Activated CD4-positive, alpha-beta T cell treated with anti-CD3 and anti-CD28 coated beads for 48 hours (primary cell): ENCODE results near the gene PAK6.

Source experiments
- DNase-seq: peaks from one replicate; pipeline ENCODE4 v3.0.0-alpha.2; 2020

Gene PAK6

DNA sequence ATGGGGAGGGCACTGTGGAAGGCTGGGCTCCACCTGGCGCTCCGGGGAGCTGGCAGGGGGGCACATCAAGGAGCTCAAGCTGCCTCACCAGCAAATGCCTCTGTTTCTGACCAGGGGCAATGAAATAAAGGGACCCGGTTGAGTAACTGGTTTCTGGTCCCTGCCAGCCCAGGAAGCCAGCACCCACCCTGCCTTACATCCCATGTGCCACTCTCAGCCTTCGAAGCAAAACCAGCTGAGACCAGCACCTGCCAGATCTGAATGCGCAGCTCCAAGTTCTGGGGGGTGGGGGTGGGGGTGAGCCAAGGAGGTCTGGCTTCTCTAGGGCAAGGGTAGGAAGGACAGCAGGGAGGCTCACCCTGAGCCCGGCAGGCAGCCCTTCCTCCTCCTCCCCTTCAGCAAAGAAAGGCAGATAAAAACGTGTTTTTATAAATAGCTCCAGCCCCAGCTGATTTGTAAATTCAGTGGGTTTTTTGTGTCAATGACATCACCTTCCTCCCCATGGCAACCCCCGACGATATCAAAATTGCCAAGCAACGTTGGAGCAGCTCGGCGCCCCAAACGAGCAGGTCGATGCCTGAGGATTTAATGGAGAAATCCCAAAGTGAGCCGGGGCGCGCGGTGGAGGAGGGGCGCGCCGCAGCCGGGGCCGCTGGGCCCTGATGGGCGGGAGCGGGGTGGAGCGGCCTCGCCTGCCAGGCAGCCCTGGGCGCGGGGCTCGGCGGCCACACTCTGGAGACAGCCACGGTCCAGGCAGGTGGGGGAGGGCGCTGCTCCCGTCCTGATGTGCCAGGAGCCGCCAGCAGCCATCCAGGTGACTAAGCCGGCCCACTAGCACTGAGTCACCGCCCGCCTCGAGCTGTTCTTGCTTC, at the start of gene PAK6:
PAK6 (plus strand) TSS at position 532 of the 872 bp plus-strand sequence. CDS start 25,723 bp downstream, outside the sequence.
- DNase-seq, result peak; percentile 72

DNA sequence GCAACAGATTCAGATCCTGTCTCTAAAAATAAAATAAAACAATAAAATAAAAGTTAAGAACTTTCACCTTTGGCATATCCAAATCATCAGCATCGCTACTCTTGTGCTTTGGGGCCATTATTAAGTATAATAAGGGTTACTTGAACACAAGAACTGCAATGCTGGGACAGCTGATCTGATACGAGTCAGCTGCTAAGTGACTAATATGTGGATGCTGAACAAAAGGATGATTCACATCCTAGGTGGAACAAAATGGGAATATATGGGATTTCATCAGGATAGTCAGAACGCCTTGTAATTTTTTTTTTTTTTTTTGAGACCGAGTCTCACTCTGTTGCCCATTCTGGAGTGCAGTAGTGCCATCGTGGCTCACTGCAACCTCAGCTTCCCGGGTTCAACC, 48.3 kb upstream of the PAK6 start:
- DNase-seq, result no peak

DNA sequence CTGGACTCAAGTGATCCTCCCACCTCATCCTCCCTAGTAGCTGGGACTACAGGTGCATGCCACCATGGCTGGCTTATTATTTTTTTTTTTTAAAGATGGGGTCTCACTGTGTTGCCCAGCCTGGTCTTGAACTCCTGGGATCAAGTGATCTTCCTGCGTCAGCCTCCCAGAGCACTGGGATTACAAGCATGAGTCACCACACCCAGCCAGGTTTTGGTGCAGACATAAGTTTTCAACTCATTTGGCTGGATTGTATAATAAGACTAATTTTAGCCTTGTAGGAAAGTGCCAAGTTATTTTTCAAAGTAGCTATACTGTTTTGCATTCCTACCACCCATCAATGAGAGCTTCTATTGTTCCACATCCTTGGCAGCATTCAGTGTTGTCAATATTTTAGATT, 45.9 kb upstream of the PAK6 start:
- DNase-seq, result no peak

DNA sequence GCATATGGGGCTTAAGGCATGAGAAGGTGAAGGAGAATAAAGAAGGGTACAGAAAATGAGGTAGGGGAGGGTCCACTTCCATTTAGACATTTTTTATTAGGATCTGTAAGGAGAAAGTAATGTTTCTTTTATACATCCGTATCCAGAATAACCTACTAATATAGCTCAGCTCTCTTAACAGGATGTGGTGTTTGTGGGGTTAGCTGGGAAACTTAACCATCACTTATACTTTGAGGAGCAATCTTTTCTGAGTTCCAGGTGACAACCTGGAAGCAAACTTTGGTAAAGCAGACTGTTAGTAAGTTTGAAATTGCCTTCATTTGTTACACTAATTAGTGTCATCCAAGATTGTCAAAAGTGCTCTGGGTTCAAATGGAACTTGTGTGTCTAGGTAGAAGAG, 41.4 kb upstream of the PAK6 start:
- DNase-seq, result no peak

DNA sequence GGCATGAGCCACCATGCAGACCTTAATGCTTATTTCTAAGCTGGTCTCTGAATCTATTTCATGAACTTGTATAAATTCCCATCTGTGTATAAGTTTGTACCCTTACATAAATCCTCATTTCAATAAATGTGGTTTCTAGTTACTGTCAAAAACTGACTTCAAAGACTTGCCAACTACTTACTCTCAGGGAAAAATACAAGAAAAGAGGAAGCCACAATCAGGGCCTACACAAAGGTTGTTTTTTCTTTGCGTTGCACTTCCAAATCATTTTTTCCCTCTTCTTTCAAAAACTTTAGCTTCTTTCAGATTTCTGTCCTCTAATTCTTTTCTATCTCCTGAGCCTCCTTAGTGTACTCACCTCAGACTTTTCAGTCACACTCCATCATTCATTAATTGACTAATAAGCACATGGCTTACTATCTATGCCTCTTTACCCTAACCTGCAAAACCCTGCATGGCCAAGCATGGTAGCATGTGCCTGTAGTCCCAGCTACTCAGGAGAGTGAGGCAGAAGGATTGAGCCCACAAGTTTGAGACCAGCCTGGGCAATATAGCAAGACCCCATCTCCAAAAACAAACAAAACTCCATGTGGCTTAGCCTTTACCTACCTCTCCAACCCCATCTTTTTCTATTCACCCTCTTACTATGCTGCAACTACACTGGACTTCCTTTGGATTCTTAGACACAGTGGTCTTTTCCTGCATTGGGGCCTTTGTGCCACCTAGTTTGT, 40.3 kb upstream of the PAK6 start:
- no peak for DNase-seq

DNA sequence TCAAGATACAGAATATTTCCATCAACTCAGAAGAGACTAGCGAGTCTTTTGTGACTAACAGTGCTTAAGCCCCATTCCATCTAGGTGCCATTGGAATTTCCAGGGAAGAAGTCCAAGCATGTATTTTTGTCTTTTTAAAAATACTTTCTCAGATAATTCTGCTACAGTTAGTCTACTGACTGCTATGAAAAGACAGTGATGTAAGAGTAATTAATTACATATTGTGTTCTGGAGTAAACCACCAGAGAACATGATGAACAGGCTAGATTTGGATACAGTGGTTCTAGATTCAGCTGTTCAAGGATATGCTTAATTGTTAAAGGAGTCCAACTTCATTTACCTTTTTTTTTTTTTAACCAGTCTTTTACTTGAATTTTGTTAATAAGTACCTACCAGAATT, 34.8 kb upstream of the PAK6 start:
- no peak for DNase-seq

DNA sequence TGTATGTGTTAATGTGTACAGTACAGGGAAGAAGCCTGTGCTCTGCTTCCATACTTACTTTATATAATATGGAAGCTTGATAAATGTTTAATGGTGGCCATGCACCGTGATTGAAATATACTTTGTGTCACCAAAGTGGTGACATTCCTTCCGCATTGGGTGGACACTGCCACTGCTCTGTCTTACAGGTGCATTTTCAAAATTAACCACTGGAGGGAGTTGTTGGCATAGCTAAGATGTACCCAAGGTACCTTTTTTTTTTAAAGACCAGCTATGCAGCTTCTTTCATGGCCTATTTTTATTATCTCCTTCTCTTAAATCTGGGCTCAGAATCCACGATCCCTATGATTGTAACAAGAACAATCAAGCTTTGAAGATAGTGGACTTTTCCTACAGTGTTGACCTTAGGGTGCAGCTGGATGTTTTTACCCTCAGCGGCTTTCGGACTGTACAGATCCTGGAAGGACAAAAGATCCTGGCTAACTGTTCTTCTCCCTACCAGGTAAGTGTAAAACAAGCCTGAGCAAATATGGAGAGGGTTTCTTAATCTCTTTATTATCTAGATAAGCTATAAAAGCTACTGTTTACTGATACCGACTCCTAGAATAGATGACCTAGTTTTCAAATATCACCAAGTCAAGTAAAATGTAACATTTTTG, 21.6 kb upstream of the PAK6 start:
- DNase-seq, result peak; percentile 38

DNA sequence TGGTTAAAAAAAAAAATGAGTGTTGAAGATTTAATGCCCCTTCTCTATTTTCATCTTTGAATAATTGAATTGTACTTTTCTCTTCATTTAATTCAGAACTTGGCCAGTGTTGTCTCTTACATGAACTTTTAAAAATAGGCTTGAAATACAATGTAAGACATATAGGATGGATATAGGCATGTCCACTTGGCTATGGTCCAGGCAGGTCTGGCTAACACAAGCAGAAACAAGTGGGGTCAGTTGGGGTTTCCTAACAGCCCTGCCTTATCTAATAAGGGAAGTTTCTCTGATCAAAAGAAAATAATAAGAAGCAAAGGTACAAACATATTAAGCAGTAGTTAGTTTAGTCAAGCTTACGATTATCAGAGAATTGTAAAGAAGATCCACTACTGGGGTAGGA, 19.1 kb upstream of the PAK6 start:
- DNase-seq, result no peak

DNA sequence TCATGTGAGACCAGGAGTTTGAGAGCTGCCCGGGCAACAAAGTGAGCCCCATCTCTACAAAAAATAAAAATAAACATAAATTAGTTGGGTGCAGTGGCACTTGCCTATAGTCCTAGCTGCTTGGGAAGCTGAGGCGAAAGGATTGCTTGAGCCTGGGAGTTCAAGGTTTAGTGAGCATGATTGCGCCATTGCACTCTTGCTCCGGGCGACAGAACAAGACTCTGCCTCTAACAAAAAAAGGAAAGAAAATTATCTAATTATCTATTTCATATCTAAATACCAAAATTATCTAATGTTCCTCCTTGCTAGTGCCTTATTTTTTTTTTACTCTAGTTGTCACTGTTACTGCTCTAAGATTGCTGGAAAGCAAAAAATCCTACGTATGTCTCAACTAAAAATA, 16.7 kb upstream of the PAK6 start:
- DNase-seq, result no peak

DNA sequence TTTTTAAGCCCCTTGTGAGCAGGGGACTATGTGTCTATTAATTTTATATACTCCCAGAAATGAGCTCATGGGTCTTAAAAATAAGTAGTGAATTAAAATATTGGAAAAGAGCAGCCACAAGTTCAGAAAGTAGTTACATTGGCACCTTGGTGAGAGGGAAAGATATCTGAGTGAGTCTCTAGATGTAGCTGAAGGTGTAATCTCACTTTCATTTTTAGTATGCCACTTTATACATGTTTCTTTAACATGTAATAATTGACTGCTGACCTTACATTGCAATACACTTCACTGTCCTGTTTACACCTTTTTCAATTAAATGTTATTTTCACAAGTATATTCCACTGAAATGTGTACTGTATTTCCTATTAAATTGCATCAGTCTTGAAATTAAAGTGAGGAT, 12.1 kb upstream of the PAK6 start:
- no peak for DNase-seq

DNA sequence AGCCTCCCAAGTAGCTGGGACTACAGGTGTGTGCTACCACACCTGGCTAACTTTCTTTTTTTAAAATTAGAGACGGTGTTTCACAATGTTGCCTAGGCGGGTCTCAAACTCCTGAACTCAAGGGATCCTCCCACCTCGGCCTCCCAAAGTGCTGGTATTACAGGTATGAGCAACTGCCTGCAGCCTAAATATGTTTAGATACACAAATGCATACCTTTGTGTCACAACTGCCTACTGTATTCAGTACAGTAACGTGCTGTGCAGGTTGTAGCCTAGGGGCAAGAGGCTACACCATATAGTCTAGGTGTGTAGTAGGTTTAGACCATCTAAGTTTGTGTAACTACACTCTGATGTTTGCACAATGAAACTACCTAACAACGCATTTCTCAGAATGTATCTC, 9.5 kb upstream of the PAK6 start:
- DNase-seq, result no peak

DNA sequence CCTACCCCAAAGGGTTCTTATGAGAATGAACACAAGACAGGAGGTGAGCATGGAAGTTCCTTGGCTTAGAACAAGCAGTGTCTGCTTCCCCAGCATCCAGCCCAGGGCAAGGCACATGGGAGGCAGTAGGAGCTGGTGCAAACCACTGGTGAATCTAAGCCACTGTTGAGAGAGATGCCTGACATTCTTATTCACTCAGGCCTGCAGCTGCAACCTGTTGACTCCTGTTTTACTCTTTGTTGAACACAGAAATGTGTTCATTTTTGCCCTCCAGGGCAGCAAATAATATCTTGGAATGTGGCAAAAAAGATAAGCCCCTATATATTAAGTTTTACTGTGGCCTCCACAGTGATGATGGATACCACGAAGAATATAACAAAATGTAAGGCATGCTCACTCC, 8.9 kb upstream of the PAK6 start:
- no peak for DNase-seq

DNA sequence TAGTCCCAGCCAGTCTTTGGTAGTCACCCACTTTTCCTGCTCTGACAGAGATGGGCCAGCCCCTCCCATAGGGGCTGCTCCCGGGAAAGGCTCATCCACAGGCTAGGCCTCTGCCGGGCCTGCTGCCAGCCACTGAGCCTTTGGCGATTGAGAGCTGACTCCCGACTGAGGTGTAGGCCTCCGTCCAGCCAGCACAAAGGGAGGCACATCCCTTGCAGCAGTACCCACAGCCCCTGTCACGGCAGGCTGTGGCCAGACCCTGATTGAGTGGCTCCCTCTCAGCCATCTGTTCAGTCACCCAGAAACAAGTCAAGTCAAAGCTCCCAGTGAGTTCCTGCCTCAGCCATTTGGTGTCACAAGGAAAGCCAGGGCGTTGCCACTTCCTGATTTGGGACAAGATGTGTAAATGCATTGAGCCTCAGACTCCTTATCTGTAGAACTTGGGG, 6.2 kb upstream of the PAK6 start:
- DNase-seq, result no peak

DNA sequence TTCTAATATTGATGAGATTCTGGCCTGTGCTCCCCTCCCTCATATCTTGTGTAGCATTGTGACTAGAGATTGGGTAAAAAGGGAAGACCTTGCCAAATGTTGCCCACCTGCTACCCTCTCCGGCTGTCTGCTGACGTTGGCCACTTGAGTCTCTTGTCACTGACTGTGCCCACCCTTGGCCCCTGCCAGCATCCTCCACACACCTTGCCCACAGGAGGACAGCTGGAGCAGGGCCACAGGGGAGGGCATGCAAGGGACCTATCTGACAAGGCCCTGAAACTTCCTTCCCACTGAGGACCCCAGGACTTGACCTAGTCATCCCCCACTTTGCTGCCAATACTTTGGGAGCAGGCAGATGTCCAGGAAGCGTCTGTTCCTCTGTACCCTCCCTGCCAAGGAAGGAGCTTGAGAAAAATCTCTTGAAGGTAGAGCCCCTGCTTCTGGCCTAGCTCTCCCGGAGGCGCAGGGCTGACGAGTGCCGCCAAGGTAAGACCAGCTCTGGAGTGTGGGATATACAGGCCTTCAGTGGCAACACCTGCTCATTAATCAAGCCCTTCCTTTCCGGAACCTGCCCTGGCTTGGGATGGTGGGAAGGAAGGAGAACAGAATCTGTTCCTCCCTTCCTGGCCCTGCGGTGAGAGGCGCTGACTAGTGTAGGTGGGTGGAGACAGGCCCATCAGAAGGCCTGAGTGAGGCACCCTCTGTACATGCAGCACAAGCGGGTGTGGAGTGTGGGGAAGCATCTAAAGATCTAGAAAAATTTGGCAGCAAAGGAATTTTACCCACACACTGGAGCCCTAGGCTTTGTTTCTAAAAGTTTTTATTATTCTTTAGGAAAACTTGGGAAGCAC, 4.9 kb upstream of the PAK6 start:
- DNase-seq, result no peak

DNA sequence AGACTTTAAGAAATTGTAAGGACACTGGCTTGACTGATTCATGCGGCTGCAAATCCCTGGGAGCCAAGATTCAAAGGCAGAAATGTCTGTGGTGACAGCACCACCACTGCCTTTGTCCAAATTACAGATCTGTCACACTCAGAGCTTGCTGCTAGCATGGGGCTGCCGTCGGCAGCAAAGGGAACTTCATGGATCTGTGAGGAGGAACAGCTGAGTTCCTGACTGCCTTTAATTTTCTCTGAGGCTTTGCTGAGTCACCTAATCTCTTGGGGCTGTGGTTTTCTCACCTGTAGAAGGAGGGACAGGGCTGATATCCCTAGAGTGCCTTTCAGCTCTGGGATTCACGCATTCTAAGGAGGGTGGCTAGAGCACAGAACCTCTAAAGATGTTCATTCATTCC, 4.1 kb upstream of the PAK6 start:
- DNase-seq, result no peak

DNA sequence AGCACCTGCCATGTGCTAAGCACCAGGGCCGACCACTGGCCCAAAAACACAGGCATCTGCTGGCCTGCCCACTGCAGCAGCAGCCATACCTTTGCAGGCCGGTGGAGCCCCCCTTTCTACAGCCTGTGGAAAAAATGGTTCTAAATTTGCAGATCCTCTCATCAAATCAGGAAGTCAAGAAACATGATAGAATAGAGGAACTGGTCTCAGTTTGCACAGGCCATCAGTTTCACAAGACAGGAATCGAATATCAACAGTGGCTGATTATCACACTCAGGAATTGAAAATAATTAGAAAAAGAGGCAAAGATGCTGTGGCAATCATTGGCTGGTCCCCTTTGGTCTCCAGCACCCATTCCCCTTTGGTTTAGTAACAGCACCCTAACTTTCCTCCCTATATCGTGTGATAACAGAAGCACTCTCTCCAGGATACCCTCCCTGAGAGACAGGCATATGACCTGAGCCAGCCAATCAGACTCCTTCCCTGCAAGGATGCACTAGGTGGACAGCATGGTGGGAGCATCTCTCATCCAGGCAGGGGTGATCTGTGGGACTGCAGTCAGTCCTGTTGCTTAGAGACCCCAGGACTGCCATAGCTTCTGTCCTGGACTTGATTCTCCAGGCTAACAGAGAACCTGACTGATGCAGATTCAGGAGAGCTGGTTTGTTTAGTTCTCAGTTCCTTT, 3.5 kb upstream of the PAK6 start:
- no peak for DNase-seq

DNA sequence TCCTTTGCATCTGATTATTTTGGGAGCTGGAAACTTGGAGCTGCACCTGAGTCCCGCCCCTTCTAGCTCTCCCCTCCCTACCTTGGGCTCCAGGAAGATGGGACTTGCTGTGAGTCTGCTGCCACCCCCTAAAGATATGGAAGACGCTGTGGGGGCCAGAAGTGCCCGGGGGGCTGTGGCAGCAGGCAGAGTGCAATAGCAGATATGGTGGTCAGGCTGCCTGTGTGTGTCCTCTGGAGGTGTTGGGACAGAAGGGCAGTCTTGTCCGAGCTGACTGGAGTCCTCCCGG, 485 bp downstream of the PAK6 start:
- no peak for DNase-seq

DNA sequence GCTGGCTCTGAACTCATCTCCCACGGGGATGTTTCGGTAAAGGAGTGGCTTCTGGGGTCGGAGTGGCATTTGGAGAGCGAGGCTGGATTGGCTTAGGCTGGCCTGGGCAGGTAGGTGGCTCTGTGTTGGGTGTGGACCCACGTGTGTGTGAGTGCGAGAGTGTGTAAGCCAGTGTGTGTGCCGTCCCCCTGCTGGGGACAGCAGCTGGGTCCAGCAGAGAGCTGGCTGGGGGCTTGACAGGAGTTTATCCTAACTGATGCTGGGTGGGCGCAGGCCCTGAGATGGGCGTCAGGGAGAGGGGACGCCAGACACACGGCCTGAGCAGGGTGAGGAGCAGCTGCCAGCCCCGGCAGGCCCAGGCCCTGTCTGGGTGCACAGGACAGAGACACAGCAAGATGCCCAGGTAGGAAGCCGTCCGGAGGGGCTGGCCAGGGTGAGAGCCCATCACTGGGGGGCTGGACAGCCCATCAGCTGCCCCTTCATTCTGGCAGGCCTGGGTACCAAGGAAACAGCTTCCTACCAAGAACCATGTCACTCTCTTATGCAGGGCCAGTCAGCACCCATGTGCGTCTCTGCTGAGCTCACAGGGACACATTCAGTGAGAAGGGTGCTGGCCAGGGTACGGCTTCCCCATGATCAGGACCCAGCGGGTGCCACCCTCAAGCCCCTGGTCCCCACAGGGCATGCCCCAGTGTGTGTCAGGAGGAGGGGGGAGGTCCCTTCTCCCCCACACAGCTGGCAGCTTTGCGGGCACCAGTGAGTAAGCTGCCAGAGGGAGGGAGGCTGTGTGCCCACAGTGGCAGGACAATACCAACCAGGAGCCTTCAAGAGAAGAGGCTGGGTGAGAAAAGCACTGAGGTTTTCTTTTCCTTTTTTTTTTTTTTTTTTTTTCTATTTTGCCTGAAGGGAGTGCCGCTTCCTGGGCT, 1.1 kb downstream of the PAK6 start:
- DNase-seq, result no peak

DNA sequence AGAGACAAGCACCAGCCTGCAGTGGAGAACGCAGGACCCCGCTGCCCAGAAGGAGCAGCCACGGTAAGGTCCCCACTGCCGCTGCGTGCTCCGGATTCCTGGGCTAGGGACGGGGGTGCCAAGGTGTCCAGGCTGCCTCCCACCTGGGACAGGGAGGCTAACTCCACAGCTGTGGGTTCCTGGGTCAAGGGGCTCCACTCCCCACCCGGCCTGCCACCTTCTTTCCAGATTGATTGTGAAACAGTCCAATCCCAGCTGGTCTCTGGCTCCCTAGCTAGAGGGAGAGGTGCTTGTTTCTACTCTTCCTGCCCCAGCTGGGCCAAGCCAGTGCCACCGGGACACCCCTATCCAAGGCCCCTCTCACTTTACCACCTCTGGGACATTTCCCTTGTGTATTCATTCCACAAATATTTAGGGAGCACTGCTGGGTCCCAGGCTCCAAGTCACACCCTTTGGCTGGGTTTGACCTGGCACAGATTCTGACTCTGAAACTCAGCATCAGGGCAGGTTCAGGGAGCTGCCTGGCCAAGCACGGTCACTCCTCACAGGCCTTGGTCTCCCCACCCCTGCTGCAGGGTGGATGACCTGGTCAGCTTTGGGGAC, 1.9 kb downstream of the PAK6 start:
- no peak for DNase-seq

DNA sequence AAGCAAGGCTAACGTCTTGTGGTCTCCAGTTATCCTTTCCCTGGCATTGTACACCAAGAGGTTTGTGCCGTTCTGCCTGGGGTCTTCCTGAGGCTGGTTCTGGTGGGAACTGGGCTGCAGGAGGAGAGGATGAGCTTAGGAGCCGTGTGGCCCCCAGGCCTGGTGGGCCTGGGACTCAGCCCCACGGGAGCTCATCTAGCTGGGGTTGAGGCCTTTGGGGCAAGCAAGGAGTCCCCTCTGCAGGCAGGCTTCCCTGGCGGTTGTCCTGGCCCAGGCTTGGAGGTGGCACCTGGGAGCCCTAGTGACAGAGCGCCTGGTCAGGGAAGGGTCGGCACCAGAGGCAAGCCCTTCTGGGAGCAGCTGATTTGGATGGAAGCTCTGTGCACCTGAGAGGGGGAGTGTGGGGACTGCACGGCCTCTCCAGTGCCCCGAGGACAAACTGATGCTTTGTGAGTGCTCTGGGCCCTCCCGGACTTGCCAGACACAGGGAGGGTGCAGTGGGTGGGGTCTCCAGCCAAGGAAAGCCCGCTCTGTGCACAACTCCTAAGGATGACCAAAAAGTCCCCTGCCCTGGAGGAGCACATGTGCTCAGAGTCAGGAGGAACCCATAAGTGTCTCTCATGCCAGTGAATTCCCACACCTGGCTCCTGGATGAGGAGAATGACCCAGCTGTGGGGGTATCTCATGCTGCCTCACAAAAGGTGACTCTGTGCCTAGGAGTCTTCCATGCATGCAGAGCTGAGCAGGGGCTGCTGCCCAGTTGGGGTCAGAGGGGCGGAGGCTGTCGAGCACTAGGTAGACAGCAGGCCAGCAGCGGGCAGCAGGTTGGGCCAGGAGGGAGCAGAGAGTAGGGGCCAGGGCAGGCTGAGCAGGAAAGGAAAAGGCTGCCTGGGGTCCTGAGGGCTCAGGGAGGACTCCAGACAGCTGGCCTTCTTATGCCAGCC, 2.7 kb downstream of the PAK6 start:
- DNase-seq, result no peak
